ENCODE measurements around the gene MRTFB. TPM values are rescaled to one million over a fixed set of nuclear protein-coding genes. Genes with fewer than 3 reads are reported as not detected.

MRTFB gene
- total and polyA plus RNA-seq, 3 donors from 2014 or later: 41.4 to 140 (median 91.4) TPM

- peaks cover 12% of the 10 kb centered on the region for H3K4me1 ChIP-seq
- intact Hi-C loops (cut with DNase I; ENCODE audit: low total_unique reads): no loop called here
- DNase-seq: no peak
- TF ChIP-seq CTCF (IDR thresholded peaks at IDR 0.05): no peak
- no peak for TF ChIP-seq POLR2A (IDR thresholded peaks at IDR 0.05)
- H3K36me3 ChIP-seq (ENCODE audit: low read depth, missing control alignments): peaks cover 4% of the 10 kb centered on the region
- no peak overlapping the region for H3K4me3 ChIP-seq
- no peaks in the 10 kb centered on the region for H3K27me3 ChIP-seq
- 69 to 84% methylated on average over 9 of the region's 9 CpGs for WGBS, 2 donors
- no peak overlapping the region for H3K27ac ChIP-seq
- H3K9me3 ChIP-seq: no peaks in the 10 kb centered on the region
Measured at GRCh38 chr16:14232106-14232864, 161.2 kb downstream of the MRTFB start.

- H3K36me3 ChIP-seq (ENCODE audit: low read depth, missing control alignments): peaks cover 4% of the 10 kb centered on the region
- H3K27me3 ChIP-seq: no peaks in the 10 kb centered on the region
- DNase-seq: no peak
- WGBS, 2 donors: 80 to 90% methylated on average over 5 of the region's 5 CpGs
- H3K4me1 ChIP-seq: peaks cover 24% of the 10 kb centered on the region
- no peak overlapping the region for H3K4me3 ChIP-seq
- intact Hi-C loops (cut with DNase I; ENCODE audit: low total_unique reads): no loop called here
- no peaks in the 10 kb centered on the region for H3K9me3 ChIP-seq
- H3K27ac ChIP-seq: no peak overlapping the region
- TF ChIP-seq CTCF (IDR thresholded peaks at IDR 0.05) (no peak), POLR2A (IDR thresholded peaks at IDR 0.05) (no peak)
Measured at GRCh38 chr16:14236401-14236800, 165.3 kb downstream of the MRTFB start.

DNA sequence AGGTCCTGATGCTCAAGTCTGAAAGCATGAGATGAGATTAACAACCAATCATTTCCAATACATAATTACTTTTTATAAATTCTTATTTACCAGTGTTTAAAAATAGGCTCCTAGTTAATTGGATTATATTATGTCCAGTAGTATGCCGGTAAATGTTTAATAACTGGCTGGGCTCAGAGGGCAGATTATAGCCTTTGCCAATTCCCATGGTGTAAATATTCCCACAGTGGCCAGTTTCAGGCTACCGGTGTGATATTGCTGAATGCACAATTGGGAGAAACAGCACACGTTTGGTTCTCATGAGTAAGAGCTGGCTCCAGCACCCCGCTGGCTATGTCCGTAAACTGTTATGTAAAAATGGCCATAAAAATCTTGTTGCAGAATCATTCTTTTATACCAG, 167.6 kb downstream of the MRTFB start:
- no peak overlapping the region for H3K4me3 ChIP-seq
- no peak overlapping the region for H3K27ac ChIP-seq
- no peaks in the 10 kb centered on the region for H3K9me3 ChIP-seq
- H3K36me3 ChIP-seq (ENCODE audit: low read depth, missing control alignments): peaks cover 4% of the 10 kb centered on the region
- H3K27me3 ChIP-seq: no peaks in the 10 kb centered on the region
- no peak for DNase-seq
- intact Hi-C loops (cut with DNase I; ENCODE audit: low total_unique reads): no loop called here
- H3K4me1 ChIP-seq: peaks cover 14% of the 10 kb centered on the region
- no peak for TF ChIP-seq POLR2A (IDR thresholded peaks at IDR 0.05)
- 96 to 100% methylated on average over 5 of the region's 5 CpGs for WGBS, 2 donors

DNA sequence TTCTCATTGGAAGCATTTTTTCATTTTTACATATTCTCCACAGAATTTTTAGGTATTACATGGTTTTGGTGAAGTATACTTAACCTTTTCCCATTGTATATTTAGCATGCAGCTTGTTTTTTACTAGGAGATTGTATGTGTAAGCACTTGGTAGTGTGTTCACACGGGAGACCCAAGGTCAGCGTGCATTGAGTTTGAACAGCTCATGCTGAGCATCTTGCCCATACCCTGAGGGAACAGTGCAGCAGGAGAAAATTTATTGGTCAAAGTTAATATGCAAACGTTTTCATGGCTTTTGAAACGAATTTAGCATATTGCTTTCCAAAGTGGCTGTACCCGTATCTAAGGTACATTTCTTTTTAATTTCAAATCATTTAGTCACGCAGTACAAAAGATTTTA, 168.7 kb downstream of the MRTFB start:
- no peak for DNase-seq

More for the DNA sequence above, 168.7 kb downstream of the MRTFB start:
- Histone ChIP-seq H3K9me3 (no peaks in the 10 kb centered on the region), H3K27ac (peak overlapping the region in 1 of 2 donors; percentile 48), H3K4me1 (peaks cover 11% of the 10 kb centered on the region), H3K27me3 (no peaks in the 10 kb centered on the region), H3K36me3 (ENCODE audit: low read depth, missing control alignments) (no peaks in the 10 kb centered on the region), H3K4me3 (no peak overlapping the region)
- WGBS, 2 donors: 66 to 68% methylated on average over 6 of the region's 6 CpGs
- intact Hi-C loops (cut with DNase I; ENCODE audit: low total_unique reads): loop anchor here (10.0 kb wide), 1 partner anchor 315 kb away; the partner anchor contains the start of gene ERCC4
- no peak for TF ChIP-seq POLR2A (IDR thresholded peaks at IDR 0.05)
- no peak for TF ChIP-seq CTCF (IDR thresholded peaks at IDR 0.05)

Measured in testis (tissue), 3 donors.